B cell (primary cell): ENCODE measurements around the gene GNAL. TPM values are rescaled to one million over a fixed set of nuclear protein-coding genes. Genes with fewer than 3 reads are reported as not detected.

Experiments used
- ATAC-seq: fragments of 200-7000 bp; cut with Tn5 transposase; one replicate; pipeline ENCODE4 v1.10.0; 2021; ENCODE audit warnings: low read depth, mild to moderate bottlenecking, moderate number of reproducible peaks, moderate library complexity
- CTCF ChIA-PET: fragments of 350-600 bp; sonication (Branson Sonifier 250); formaldehyde crosslinking; loops from one replicate; lab custom pipeline; 2021; ENCODE audit warnings: antibody characterized with exemption, inconsistent platforms; lab: Charles Lee
- POLR2A ChIA-PET: fragments of 350-600 bp; sonication (Branson Sonifier 250); formaldehyde crosslinking; loops from one replicate; lab custom pipeline; 2021; ENCODE audit warnings: antibody characterized with exemption; lab: Charles Lee
- DNase-seq: peaks from one replicate; pipeline ENCODE4 v3.0.0; 2013
- H2AFZ ChIP-seq: 2 replicates; pipeline ENCODE4 v1.6.1; 2012; ENCODE audit warnings: mild to moderate bottlenecking, low read depth, low read length; ENCODE audit not compliant: insufficient read depth, poor library complexity, severe bottlenecking
- H3K27ac ChIP-seq, 2 donors: 1 replicate in 1 of 2; 2 replicates in 1 of 2; pipeline ENCODE4 v1.5.1; 2012 to 2013; ENCODE audit warnings: low read length in 2 of 2, mild to moderate bottlenecking in 2 of 2, moderate library complexity in 1 of 2
- H3K27me3 ChIP-seq, 4 experiments: fragments of 200-600 bp in 1 of 4; sonication (generic) in 1 of 4; replicated peaks in 1 of 4; 1 replicate in 2 of 4; 2 replicates in 2 of 4; pipeline versions ENCODE4 v1.6.1 to v1.7.0; 2013 to 2016; ENCODE audit warnings: low read length in 3 of 4, mild to moderate bottlenecking in 2 of 4, mixed read lengths in 1 of 4, moderate library complexity in 1 of 4; ENCODE audit not compliant: insufficient read depth in 4 of 4, control insufficient read depth in 3 of 4; ENCODE audit errors: control extremely low read depth in 1 of 4
- H3K36me3 ChIP-seq, 2 experiments: replicated peaks in 1 of 2; 1 replicate in 1 of 2; 2 replicates in 1 of 2; pipeline versions ENCODE4 v1.6.1 to v1.7.1; 2013; ENCODE audit warnings: low read length in 1 of 2; ENCODE audit not compliant: insufficient read depth in 2 of 2, control insufficient read depth in 1 of 2; ENCODE audit errors: control extremely low read depth in 1 of 2, extremely low read depth in 1 of 2
- H3K4me1 ChIP-seq, 2 donors: fragments of 200-600 bp in 1 of 2; sonication (generic) in 1 of 2; 1 replicate in 1 of 2; 2 replicates in 1 of 2; pipeline versions ENCODE4 v1.5.1 to v1.6.1; 2013 to 2017; ENCODE audit warnings: low read length in 2 of 2; ENCODE audit not compliant: control insufficient read depth in 2 of 2, insufficient read depth in 2 of 2
- H3K4me2 ChIP-seq: replicated peaks from 2 replicates; pipeline ENCODE3; 2012; ENCODE audit warnings: mild to moderate bottlenecking, low read depth, low read length; ENCODE audit not compliant: poor library complexity, severe bottlenecking
- H3K4me3 ChIP-seq, 5 experiments: fragments of 200-600 bp in 1 of 5; sonication (generic) in 1 of 5; 1 replicate in 3 of 5; 2 replicates in 2 of 5; pipeline versions ENCODE4 v1.5.1 to v1.7.0; 2011 to 2016; ENCODE audit warnings: low read length in 4 of 5, mild to moderate bottlenecking in 4 of 5, low read depth in 2 of 5, control low read depth in 1 of 5, moderate library complexity in 1 of 5; ENCODE audit not compliant: insufficient read depth in 1 of 5; ENCODE audit errors: control extremely low read depth in 1 of 5, extremely low read depth in 1 of 5
- H3K79me2 ChIP-seq: fragments of 200-600 bp; sonication (generic); one replicate; pipeline ENCODE4 v1.6.0; 2016; ENCODE audit warnings: low read length; ENCODE audit not compliant: control insufficient read depth, insufficient read depth
- H3K9ac ChIP-seq: fragments of 200-600 bp; sonication (generic); 2 replicates; pipeline ENCODE4 v1.6.1; 2017; ENCODE audit warnings: mild to moderate bottlenecking, low read length, moderate library complexity
- H3K9me3 ChIP-seq, 3 donors: one replicate each; pipeline versions ENCODE4 v1.6.1 to v1.7.1; 2013; ENCODE audit warnings: low read length in 2 of 3; ENCODE audit not compliant: control insufficient read depth in 2 of 3, insufficient read depth in 1 of 3; ENCODE audit errors: control extremely low read depth in 1 of 3
- H4K20me1 ChIP-seq: 2 replicates; pipeline ENCODE4 v1.6.0; 2012; ENCODE audit warnings: mild to moderate bottlenecking, low read length; ENCODE audit not compliant: insufficient read depth, control insufficient read depth, poor library complexity, severe bottlenecking
- H3K27ac Mint-ChIP-seq: one replicate; pipeline ENCODE4 v1.8.0; 2021; ENCODE audit warnings: mixed read lengths
- H3K27me3 Mint-ChIP-seq: one replicate; pipeline ENCODE4 v1.8.0; 2021; ENCODE audit warnings: mixed read lengths
- H3K4me1 Mint-ChIP-seq: one replicate; pipeline ENCODE4 v1.8.0; 2021; ENCODE audit warnings: mixed read lengths
- H3K4me3 Mint-ChIP-seq: one replicate; pipeline ENCODE4 v1.8.0; 2021; ENCODE audit warnings: mixed read lengths
- H3K9me3 Mint-ChIP-seq: one replicate; pipeline ENCODE4 v1.8.0; 2022; ENCODE audit warnings: mixed read lengths; ENCODE audit not compliant: insufficient read depth
- CTCF ChIP-seq: fragments of 200-600 bp; IDR thresholded peaks from one replicate; pipeline ENCODE4 v1.8.0; 2022; ENCODE audit warnings: antibody characterized with exemption, mild to moderate bottlenecking
- EZH2 ChIP-seq: IDR thresholded peaks from 2 replicates; pipeline ENCODE4 v1.6.1; 2012; ENCODE audit warnings: borderline replicate concordance, low read depth, mild to moderate bottlenecking, moderate library complexity, low read length; ENCODE audit not compliant: insufficient read depth, poor library complexity, severe bottlenecking
- WGBS: methylation state at CpG from one replicate; pipeline ENCODE4 v1.1.5; 2013; ENCODE audit warnings: missing lambda C conversion rate; ENCODE audit not compliant: insufficient coverage; 5-methylcytosine and 5-hydroxymethylcytosine counted together
- intact Hi-C: fragments of 100-400 bp; cut with micrococcal nuclease; formaldehyde crosslinking; loops from one replicate; pipeline ENCODE4 v1.10.0; 2022
- polyA plus RNA-seq: library from polyadenylated mRNA; depleted of rRNA; stranded (reverse); fragments of >200 nt; gene quantifications from 2 replicates; pipeline ENCODE4 v1.2.3, GENCODE V29; 2012
- total RNA-seq, 2 donors: library from RNA; stranded (reverse); fragments of 120-200 nt in 1 of 2; gene quantifications; 1 replicate in 1 of 2; 2 replicates in 1 of 2; pipeline versions ENCODE4 v1.2.3 to v1.2.4, GENCODE V29; 2013 to 2022

GNAL gene
- total and polyA plus RNA-seq, 2 donors (not counting 1 experiment from before 2014, with no cell fraction given), result 0.01 to 0.12 TPM

- ChIA-PET CTCF (no interaction called here), POLR2A (no interaction called here)
- Mint-ChIP-seq H3K27me3 (peaks cover 22% of the 10 kb centered on the region), H3K4me3 (no peak overlapping the region), H3K4me1 (no peaks in the 10 kb centered on the region), H3K27ac (no peak overlapping the region), H3K9me3 (no peaks in the 10 kb centered on the region)
- no peaks in the 10 kb centered on the region for H3K79me2 ChIP-seq
- H3K4me2 ChIP-seq, result no peak overlapping the region
- DNase-seq, result no peak
- peaks cover 0 to 3% (median 0%) of the 10 kb centered on the region in 4 experiments for H3K27me3 ChIP-seq
- H3K4me1 ChIP-seq, result no peaks in the 10 kb centered on the region
- H4K20me1 ChIP-seq, result no peaks in the 10 kb centered on the region
- H3K27ac ChIP-seq, result no peak overlapping the region
- H3K36me3 ChIP-seq, result no peaks in the 10 kb centered on the region
- H3K9ac ChIP-seq, result no peak overlapping the region
- no peaks in the 10 kb centered on the region for H3K9me3 ChIP-seq
- H2AFZ ChIP-seq, result no peak overlapping the region
- ATAC-seq, result no peak
- no CpG with 5 or more reads among the region's 2 CpGs for WGBS
- H3K4me3 ChIP-seq, result no peak overlapping the region
- TF ChIP-seq CTCF (no peak), EZH2 (no peak)
- intact Hi-C loops, result no loop called here
These were observed 37.5 kb downstream of the GNAL start for GRCh38 chr18:11726556-11726955.

DNA sequence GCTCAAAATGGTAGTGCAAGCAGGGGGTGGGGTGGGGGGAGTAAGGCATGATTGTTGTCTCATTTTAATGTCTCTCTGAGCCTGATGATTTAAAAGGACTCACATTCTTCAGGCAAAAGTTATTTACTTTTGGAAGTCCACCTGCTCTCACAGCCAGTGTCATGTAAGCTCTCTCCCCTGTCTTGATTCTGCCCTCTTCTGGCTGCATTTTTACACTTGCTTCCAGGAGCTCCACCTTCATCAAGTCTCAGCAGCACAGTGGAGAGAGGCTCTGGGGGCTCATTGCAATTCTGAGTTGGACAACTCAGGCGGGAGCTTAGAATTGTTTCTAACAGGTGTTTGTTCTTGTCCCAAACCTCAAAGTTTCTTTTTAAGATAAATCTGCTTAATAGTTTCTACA is 39.2 kb downstream of the GNAL start:
- DNase-seq (no peak), ATAC-seq (no peak)
- Histone ChIP-seq H4K20me1 (no peaks in the 10 kb centered on the region), H2AFZ (no peak overlapping the region), H3K4me3 (no peak overlapping the region), H3K9me3 (no peaks in the 10 kb centered on the region), H3K27ac (no peak overlapping the region), H3K4me2 (no peak overlapping the region), H3K79me2 (no peaks in the 10 kb centered on the region), H3K36me3 (no peaks in the 10 kb centered on the region), H3K9ac (no peak overlapping the region), H3K27me3 (peaks cover 0 to 10% (median 2%) of the 10 kb centered on the region in 4 experiments), H3K4me1 (peaks cover 0 to 3% of the 10 kb centered on the region in 2 donors)
- peaks cover 36% of the 10 kb centered on the region for H3K27me3 Mint-ChIP-seq
- H3K4me1 Mint-ChIP-seq, result peaks cover 3% of the 10 kb centered on the region
- WGBS, result no CpG with 5 or more reads among the region's 1 CpG
- no peak overlapping the region for H3K4me3 Mint-ChIP-seq
- ChIA-PET CTCF (interaction anchor here (1.0 to 1.3 kb wide), 2 partner anchors 267 to 311 kb away, joined by 3 read pairs; no protein-coding TSS in a partner anchor), POLR2A (no interaction called here)
- intact Hi-C loops, result no loop called here
- no peak overlapping the region for H3K27ac Mint-ChIP-seq
- H3K9me3 Mint-ChIP-seq, result no peaks in the 10 kb centered on the region
- no peak for TF ChIP-seq EZH2
- TF ChIP-seq CTCF, result no peak
